Measurements from ENCODE around the gene MXD4. TPM values are rescaled to one million over a fixed set of nuclear protein-coding genes. Genes with fewer than 3 reads are reported as not detected.
"Not testable (repeated sequence)": the region's sequence is repeated elsewhere in the genome, so short reads cannot be mapped to it uniquely, and the experiment has no call there.

MXD4 gene
- total and polyA plus RNA-seq, 2 experiments from 2014 or later, result 30.9 to 70.5 TPM

DNA sequence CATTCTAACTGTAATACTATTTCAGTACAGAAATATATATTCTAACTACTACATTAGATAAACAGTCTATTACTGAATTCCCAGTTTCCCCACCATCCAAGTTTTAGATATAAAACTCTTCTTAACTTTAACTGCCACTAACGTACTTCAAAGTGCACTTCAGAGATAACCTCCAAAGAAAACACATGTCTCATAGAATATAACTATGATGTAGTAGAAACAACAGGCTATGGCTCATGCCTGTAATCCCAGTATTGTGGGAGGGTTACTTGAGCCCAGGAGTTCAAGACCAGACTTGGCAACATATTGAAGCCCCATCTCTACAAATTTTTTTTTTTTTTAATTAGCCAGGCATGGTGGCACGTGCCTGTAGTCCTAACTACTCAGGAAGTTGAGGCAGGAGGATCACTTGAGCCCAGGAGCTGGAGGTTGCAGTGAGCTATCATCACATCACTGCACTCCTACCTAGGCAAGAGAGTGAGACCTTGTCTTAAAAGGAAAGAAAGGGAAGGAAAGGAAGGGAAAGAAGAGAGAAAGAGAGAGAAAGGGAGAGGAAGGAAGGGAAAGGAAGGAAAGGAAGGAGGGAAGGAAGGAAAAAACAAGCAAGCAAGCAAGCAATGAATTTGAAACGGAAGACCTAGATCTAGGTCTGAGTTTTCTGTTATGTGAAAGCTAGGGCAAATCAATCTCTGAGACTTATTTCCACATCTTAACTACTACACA is 24.8 kb downstream of the MXD4 start:
- 39 to 41% methylated on average over 3 of the region's 3 CpGs for WGBS, 2 experiments (ENCODE audit: low coverage in 1 of 2, low lambda C conversion rate in 2 of 2, missing lambda C conversion rate in 2 of 2)
- in situ Hi-C loops (cut with MboI), result no loop called here
- Histone ChIP-seq H3K4me2 (ENCODE audit: unreplicated experiment) (no peak overlapping the region), H3K9me2 (ENCODE audit: insufficient read depth) (no peaks in the 10 kb centered on the region), H3K27ac (no peak overlapping the region), H2AFZ (no peak overlapping the region), H4K20me1 (ENCODE audit: insufficient read depth) (0 out of 2 replicates have a peak, but pooled peaks cover 3% of the 10 kb centered on the region), H3K27me3 (replicated peaks; ENCODE audit: insufficient read depth) (no peaks in the 10 kb centered on the region), H3K79me2 (ENCODE audit: insufficient read depth) (peaks cover 81% of the 10 kb centered on the region), H3K9ac (no peak overlapping the region), H3K36me3 (ENCODE audit: low read depth) (peaks cover 13% of the 10 kb centered on the region), H3F3A (ENCODE audit: insufficient read depth) (no peaks in the 10 kb centered on the region), H3K4me1 (ENCODE audit: insufficient read depth) (peaks cover 29% of the 10 kb centered on the region), H3K4me3 (no peak overlapping the region), H3K9me3 (ENCODE audit: low read depth) (no peaks in the 10 kb centered on the region)
- TF ChIP-seq EZH2 (IDR thresholded peaks at IDR 0.05; ENCODE audit: insufficient read depth, poor library complexity, severe bottlenecking) (no peak), EZH2phosphoT487 (IDR thresholded peaks at IDR 0.05; ENCODE audit: insufficient read depth, low read depth) (no peak)
- DNase-seq, result no peak

DNA sequence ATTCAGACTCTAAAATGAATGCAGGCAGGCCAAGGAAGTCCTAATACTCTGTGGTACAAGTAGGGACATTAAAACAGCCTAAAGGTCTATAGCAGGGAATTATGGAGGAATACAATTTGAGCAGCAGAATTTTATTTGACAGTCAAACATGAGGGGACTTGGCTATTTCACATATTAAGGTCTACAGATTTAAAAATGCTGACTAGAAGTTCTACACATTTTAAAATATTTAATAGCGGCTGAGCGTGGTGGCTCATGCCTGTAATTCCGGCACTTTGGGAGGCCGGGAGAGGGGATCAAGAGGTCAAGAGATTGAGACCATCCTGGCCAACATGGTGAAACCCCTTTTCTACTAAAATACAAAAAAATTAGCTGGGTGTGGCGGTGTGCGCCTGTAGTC is 30.8 kb downstream of the MXD4 start:
- H3K27me3 ChIP-seq (replicated peaks; ENCODE audit: insufficient read depth), result no peaks in the 10 kb centered on the region
- H2AFZ ChIP-seq, result no peak overlapping the region
- H3K36me3 ChIP-seq (ENCODE audit: low read depth), result peaks cover 12% of the 10 kb centered on the region
- no peak overlapping the region for H3K4me3 ChIP-seq
- H3F3A ChIP-seq (ENCODE audit: insufficient read depth), result no peaks in the 10 kb centered on the region
- no peaks in the 10 kb centered on the region for H4K20me1 ChIP-seq (ENCODE audit: insufficient read depth)
- H3K79me2 ChIP-seq (ENCODE audit: insufficient read depth), result peaks cover 28% of the 10 kb centered on the region
- no peaks in the 10 kb centered on the region for H3K4me1 ChIP-seq (ENCODE audit: insufficient read depth)
- no peak overlapping the region for H3K9ac ChIP-seq
- H3K27ac ChIP-seq, result no peak overlapping the region
- H3K4me2 ChIP-seq (ENCODE audit: unreplicated experiment), result no peak overlapping the region
- no peaks in the 10 kb centered on the region for H3K9me2 ChIP-seq (ENCODE audit: insufficient read depth)
- no peaks in the 10 kb centered on the region for H3K9me3 ChIP-seq (ENCODE audit: low read depth)
- TF ChIP-seq EZH2 (IDR thresholded peaks at IDR 0.05; ENCODE audit: insufficient read depth, poor library complexity, severe bottlenecking) (no peak), EZH2phosphoT487 (IDR thresholded peaks at IDR 0.05; ENCODE audit: insufficient read depth, low read depth) (no peak)
- DNase-seq, result no peak
- 97 to 98% methylated on average over 6 of the region's 6 CpGs for WGBS, 2 experiments (ENCODE audit: low coverage in 1 of 2, low lambda C conversion rate in 2 of 2, missing lambda C conversion rate in 2 of 2)
- in situ Hi-C loops (cut with MboI), result no loop called here

DNA sequence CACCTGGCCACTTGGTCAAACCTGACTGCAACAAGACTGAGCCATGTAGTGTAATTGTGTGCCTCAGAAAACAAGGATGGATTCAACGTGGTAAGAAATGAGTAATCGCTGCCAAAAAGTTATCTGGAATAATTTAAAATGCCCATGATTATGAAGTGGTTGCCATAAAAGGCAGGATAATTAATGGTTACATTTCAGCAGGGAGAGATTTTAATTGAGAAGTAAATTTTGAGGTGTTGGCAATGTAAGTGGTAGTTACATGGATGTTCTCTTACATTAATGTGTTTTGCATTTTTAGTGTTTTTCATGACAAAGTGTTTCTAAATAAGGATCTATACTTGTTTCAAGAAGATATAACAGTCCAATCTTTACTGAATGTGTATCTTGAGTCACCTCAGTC is 35.6 kb downstream of the MXD4 start:
- 0 out of 2 replicates have a peak, but pooled peaks cover 6% of the 10 kb centered on the region for H3K36me3 ChIP-seq (ENCODE audit: low read depth)
- DNase-seq, result no peak
- TF ChIP-seq EZH2phosphoT487 (IDR thresholded peaks at IDR 0.05; ENCODE audit: insufficient read depth, low read depth), result no peak
- H3K27ac ChIP-seq, result no peak overlapping the region
- in situ Hi-C loops (cut with MboI), result loop anchor here (10.0 kb wide), 1 partner anchor 219 kb away; no protein-coding TSS in a partner anchor
- H3K9ac ChIP-seq, result no peak overlapping the region
- H3K4me3 ChIP-seq, result no peak overlapping the region
- 59 to 71% methylated on average over 2 of the region's 2 CpGs for WGBS, 2 experiments (ENCODE audit: low coverage in 1 of 2, low lambda C conversion rate in 2 of 2, missing lambda C conversion rate in 2 of 2)
- no peaks in the 10 kb centered on the region for H3K27me3 ChIP-seq (replicated peaks; ENCODE audit: insufficient read depth)
- H2AFZ ChIP-seq, result no peak overlapping the region
- no peaks in the 10 kb centered on the region for H3K79me2 ChIP-seq (ENCODE audit: insufficient read depth)
- H3F3A ChIP-seq (ENCODE audit: insufficient read depth), result peaks cover 6% of the 10 kb centered on the region
- no peaks in the 10 kb centered on the region for H3K4me1 ChIP-seq (ENCODE audit: insufficient read depth)
- no peaks in the 10 kb centered on the region for H4K20me1 ChIP-seq (ENCODE audit: insufficient read depth)
- H3K9me2 ChIP-seq (ENCODE audit: insufficient read depth), result no peaks in the 10 kb centered on the region
- H3K9me3 ChIP-seq (ENCODE audit: low read depth), result no peaks in the 10 kb centered on the region
- H3K4me2 ChIP-seq (ENCODE audit: unreplicated experiment), result no peak overlapping the region

DNA sequence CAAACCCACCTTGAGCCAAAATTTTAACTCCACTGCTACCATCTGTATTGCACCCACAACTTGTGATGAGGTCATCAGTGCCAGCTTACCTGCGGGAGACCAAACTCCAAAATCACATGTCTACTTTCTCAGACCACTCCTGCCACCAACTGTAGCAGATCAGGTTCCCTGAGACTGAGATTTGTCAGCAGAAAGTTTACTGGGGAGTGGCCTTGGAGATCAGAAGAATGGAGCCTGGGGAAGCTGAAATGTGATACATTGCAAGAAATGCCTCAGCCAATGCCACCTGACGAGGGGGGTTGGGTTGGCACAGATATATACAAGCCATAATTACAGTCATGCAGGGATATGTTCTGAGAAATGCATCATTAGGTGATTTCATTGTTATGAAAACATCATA is 39.1 kb downstream of the MXD4 start:
- no peaks in the 10 kb centered on the region for H3K4me1 ChIP-seq (ENCODE audit: insufficient read depth)
- no peak for DNase-seq
- WGBS, 2 experiments (ENCODE audit: low coverage in 1 of 2, low lambda C conversion rate in 2 of 2, missing lambda C conversion rate in 2 of 2), result 64 to 75% methylated on average over 2 of the region's 2 CpGs
- in situ Hi-C loops (cut with MboI), result loop anchor here (10.0 kb wide), 1 partner anchor 222 kb away; no protein-coding TSS in a partner anchor
- no peaks in the 10 kb centered on the region for H4K20me1 ChIP-seq (ENCODE audit: insufficient read depth)
- H3K9me2 ChIP-seq (ENCODE audit: insufficient read depth), result no peaks in the 10 kb centered on the region
- H3F3A ChIP-seq (ENCODE audit: insufficient read depth), result peaks cover 14% of the 10 kb centered on the region
- no peak overlapping the region for H2AFZ ChIP-seq
- no peaks in the 10 kb centered on the region for H3K9me3 ChIP-seq (ENCODE audit: low read depth)
- H3K4me3 ChIP-seq, result no peak overlapping the region
- H3K27me3 ChIP-seq (replicated peaks; ENCODE audit: insufficient read depth), result no peaks in the 10 kb centered on the region
- H3K27ac ChIP-seq, result no peak overlapping the region
- H3K79me2 ChIP-seq (ENCODE audit: insufficient read depth), result no peaks in the 10 kb centered on the region
- TF ChIP-seq EZH2 (IDR thresholded peaks at IDR 0.05; ENCODE audit: insufficient read depth, poor library complexity, severe bottlenecking), result no peak
- TF ChIP-seq EZH2phosphoT487 (IDR thresholded peaks at IDR 0.05; ENCODE audit: insufficient read depth, low read depth), result no peak
- H3K9ac ChIP-seq, result no peak overlapping the region
- H3K36me3 ChIP-seq (ENCODE audit: low read depth), result 0 out of 2 replicates have a peak, but pooled peaks cover 6% of the 10 kb centered on the region
- H3K4me2 ChIP-seq (ENCODE audit: unreplicated experiment), result no peak overlapping the region

DNA sequence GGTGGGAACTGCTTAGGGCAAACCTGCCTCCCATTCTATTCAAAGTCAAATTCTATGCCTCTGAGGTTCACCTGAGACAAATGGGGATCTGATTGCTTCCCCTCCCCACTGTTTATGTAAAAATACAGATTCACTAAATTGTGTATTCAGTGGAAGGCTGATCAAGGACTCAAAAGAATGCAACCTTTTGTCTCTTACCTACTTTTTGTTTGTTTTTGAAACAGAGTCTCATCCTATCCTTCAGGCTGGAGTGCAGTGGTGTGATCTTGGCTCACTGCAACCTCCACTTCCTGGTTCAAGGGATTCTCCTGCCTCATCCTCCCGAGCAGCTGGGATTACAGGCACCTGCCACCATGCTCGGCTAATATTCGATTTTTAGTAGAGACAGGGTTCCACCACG is 40.5 kb downstream of the MXD4 start:
- H3K79me2 ChIP-seq (ENCODE audit: insufficient read depth); H3K27me3 ChIP-seq (replicated peaks; ENCODE audit: insufficient read depth); H3K36me3 ChIP-seq (ENCODE audit: low read depth); H3K9me3 ChIP-seq (ENCODE audit: low read depth); H3K4me2 ChIP-seq (ENCODE audit: unreplicated experiment); H3K27ac ChIP-seq; H3K9me2 ChIP-seq (ENCODE audit: insufficient read depth); DNase-seq; H4K20me1 ChIP-seq (ENCODE audit: insufficient read depth); H3K4me1 ChIP-seq (ENCODE audit: insufficient read depth); H2AFZ ChIP-seq; H3K4me3 ChIP-seq; H3K9ac ChIP-seq: not testable (repeated sequence)
- peaks cover 14% of the 10 kb centered on the region for H3F3A ChIP-seq (ENCODE audit: insufficient read depth)
- 65 to 70% methylated on average over 4 of the region's 4 CpGs for WGBS, 2 experiments (ENCODE audit: low coverage in 1 of 2, low lambda C conversion rate in 2 of 2, missing lambda C conversion rate in 2 of 2)
- in situ Hi-C loops (cut with MboI), result loop anchor here (10.0 kb wide), 1 partner anchor 223 kb away; no protein-coding TSS in a partner anchor
